ENCODE results near the gene ZBTB7B. TPM values are rescaled to one million over a fixed set of nuclear protein-coding genes. Genes with fewer than 3 reads are reported as not detected.
A peak's percentile ranks its signal among the peaks of the same experiment; 100 is the strongest.
"Not testable (repeated sequence)": the region's sequence is repeated elsewhere in the genome, so short reads cannot be mapped to it uniquely, and the experiment has no call there.

ZBTB7B gene
- total and polyA plus RNA-seq, 2 experiments from 2014 or later: 2.3 to 27.0 TPM

GRCh38 chr1:154992721-154993571 lies 9.7 kb upstream of the ZBTB7B start:
- 0 out of 2 replicates have a peak, but pooled peaks cover 3% of the 10 kb centered on the region for H3K4me1 ChIP-seq (ENCODE audit: insufficient read depth)
- in situ Hi-C loops (cut with MboI): no loop called here
- 83 to 87% methylated on average over 14 of the region's 14 CpGs for WGBS, 2 experiments (ENCODE audit: low coverage in 1 of 2, low lambda C conversion rate in 2 of 2, missing lambda C conversion rate in 2 of 2)
- no peaks in the 10 kb centered on the region for H3K9me2 ChIP-seq (ENCODE audit: insufficient read depth)
- H2AFZ ChIP-seq: no peak overlapping the region
- H3K4me2 ChIP-seq (ENCODE audit: unreplicated experiment): no peak overlapping the region
- no peaks in the 10 kb centered on the region for H3K27me3 ChIP-seq (replicated peaks; ENCODE audit: insufficient read depth)
- no peaks in the 10 kb centered on the region for H3K9me3 ChIP-seq (ENCODE audit: low read depth)
- H3K79me2 ChIP-seq (ENCODE audit: insufficient read depth): 0 out of 2 replicates have a peak, but pooled peaks cover 2% of the 10 kb centered on the region
- H3K4me3 ChIP-seq: no peak overlapping the region
- peaks cover 5% of the 10 kb centered on the region; the same call in 1 of the 2 replicates for H3F3A ChIP-seq (ENCODE audit: insufficient read depth)
- DNase-seq: peak; percentile 61
- TF ChIP-seq EZH2phosphoT487 (IDR thresholded peaks at IDR 0.05; ENCODE audit: insufficient read depth, low read depth): no peak
- no peak for TF ChIP-seq EZH2 (IDR thresholded peaks at IDR 0.05; ENCODE audit: insufficient read depth, poor library complexity, severe bottlenecking)
- H4K20me1 ChIP-seq (ENCODE audit: insufficient read depth): no peaks in the 10 kb centered on the region
- 0 out of 2 replicates have a peak, but pooled peaks cover 8% of the 10 kb centered on the region for H3K36me3 ChIP-seq (ENCODE audit: low read depth)
- H3K9ac ChIP-seq: no peak overlapping the region
- no peak overlapping the region for H3K27ac ChIP-seq

GRCh38 chr1:154993572-154994268 lies 8.9 kb upstream of the ZBTB7B start, which contains the start of gene LENEP:
LENEP (plus strand) TSS chr1:154993586; CDS start chr1:154993608, 22 bp downstream.
- H3K4me1 ChIP-seq (ENCODE audit: insufficient read depth): 0 out of 2 replicates have a peak, but pooled peaks cover 3% of the 10 kb centered on the region
- no peaks in the 10 kb centered on the region for H3K27me3 ChIP-seq (replicated peaks; ENCODE audit: insufficient read depth)
- H3K9me2 ChIP-seq (ENCODE audit: insufficient read depth): no peaks in the 10 kb centered on the region
- H3K4me2 ChIP-seq (ENCODE audit: unreplicated experiment): no peak within 1 kb of the TSS
- in situ Hi-C loops (cut with MboI): no loop called here
- peaks cover 5% of the 10 kb centered on the region; the same call in 1 of the 2 replicates for H3F3A ChIP-seq (ENCODE audit: insufficient read depth)
- DNase-seq: no peak
- 69 to 75% methylated on average over 8 of the region's 8 CpGs for WGBS, 2 experiments (ENCODE audit: low coverage in 1 of 2, low lambda C conversion rate in 2 of 2, missing lambda C conversion rate in 2 of 2)
- no peak within 1 kb of the TSS for H3K9ac ChIP-seq
- no peak within 1 kb of the TSS for H3K27ac ChIP-seq
- 0 out of 2 replicates have a peak, but pooled peaks cover 5% of the 10 kb centered on the region for H3K36me3 ChIP-seq (ENCODE audit: low read depth)
- TF ChIP-seq EZH2 (IDR thresholded peaks at IDR 0.05; ENCODE audit: insufficient read depth, poor library complexity, severe bottlenecking) (no peak), EZH2phosphoT487 (IDR thresholded peaks at IDR 0.05; ENCODE audit: insufficient read depth, low read depth) (no peak)
- H3K79me2 ChIP-seq (ENCODE audit: insufficient read depth): no peaks in the 10 kb centered on the region
- no peak within 1 kb of the TSS for H3K4me3 ChIP-seq
- no peaks in the 10 kb centered on the region for H3K9me3 ChIP-seq (ENCODE audit: low read depth)
- H2AFZ ChIP-seq: no peak within 1 kb of the TSS
- no peaks in the 10 kb centered on the region for H4K20me1 ChIP-seq (ENCODE audit: insufficient read depth)

DNA sequence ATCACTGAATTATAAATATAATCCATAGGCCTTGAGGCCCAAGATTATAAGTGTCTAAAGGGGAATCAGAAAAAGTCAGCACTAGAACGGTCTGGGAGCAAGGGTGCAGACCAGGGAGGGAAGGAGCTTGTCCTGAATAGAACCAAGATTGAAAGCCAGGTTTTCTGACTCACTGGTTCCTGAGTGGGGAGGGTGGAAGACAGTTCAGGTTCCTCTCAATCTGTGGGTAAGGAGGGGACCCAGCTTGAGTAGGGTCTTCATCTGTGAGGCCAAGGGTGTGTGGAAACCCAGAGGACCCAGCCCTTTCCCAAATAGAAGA lies 8.4 kb upstream of the ZBTB7B start:
- Histone ChIP-seq H3F3A (ENCODE audit: insufficient read depth) (peaks cover 5% of the 10 kb centered on the region; the same call in 1 of the 2 replicates), H3K9me3 (ENCODE audit: low read depth) (no peaks in the 10 kb centered on the region), H3K79me2 (ENCODE audit: insufficient read depth) (no peaks in the 10 kb centered on the region), H3K9me2 (ENCODE audit: insufficient read depth) (no peaks in the 10 kb centered on the region), H4K20me1 (ENCODE audit: insufficient read depth) (no peaks in the 10 kb centered on the region), H2AFZ (no peak overlapping the region), H3K36me3 (ENCODE audit: low read depth) (no peaks in the 10 kb centered on the region), H3K4me3 (no peak overlapping the region), H3K27me3 (replicated peaks; ENCODE audit: insufficient read depth) (no peaks in the 10 kb centered on the region), H3K27ac (no peak overlapping the region), H3K4me1 (ENCODE audit: insufficient read depth) (0 out of 2 replicates have a peak, but pooled peaks cover 3% of the 10 kb centered on the region), H3K4me2 (ENCODE audit: unreplicated experiment) (no peak overlapping the region), H3K9ac (no peak overlapping the region)
- in situ Hi-C loops (cut with MboI): no loop called here
- TF ChIP-seq EZH2phosphoT487 (IDR thresholded peaks at IDR 0.05; ENCODE audit: insufficient read depth, low read depth): no peak
- no peak for TF ChIP-seq EZH2 (IDR thresholded peaks at IDR 0.05; ENCODE audit: insufficient read depth, poor library complexity, severe bottlenecking)
- WGBS, 2 experiments (ENCODE audit: low coverage in 1 of 2, low lambda C conversion rate in 2 of 2, missing lambda C conversion rate in 2 of 2): 87 to 94% methylated on average over 1 of the region's 1 CpG
- no peak for DNase-seq

DNA sequence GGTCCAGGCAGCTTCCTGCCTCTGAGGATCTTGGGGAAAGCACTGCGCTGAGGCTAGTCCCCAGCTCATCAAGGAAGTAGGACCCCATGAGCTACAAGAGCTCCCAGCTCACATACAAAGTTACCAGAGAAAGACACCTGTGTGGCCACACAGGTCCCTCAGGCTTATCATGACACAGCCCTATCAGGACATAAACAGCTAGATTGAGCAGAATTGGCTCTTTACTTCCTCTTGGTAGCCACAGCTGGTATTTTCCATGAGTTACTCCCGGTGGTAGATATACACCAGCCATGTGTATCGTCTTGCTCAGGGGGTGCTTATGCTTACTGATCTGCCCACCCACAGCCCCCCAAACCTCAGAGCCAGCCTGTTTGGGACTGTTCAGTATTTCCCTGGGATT lies 8.0 kb upstream of the ZBTB7B start:
- no peaks in the 10 kb centered on the region for H3K9me2 ChIP-seq (ENCODE audit: insufficient read depth)
- H3K4me3 ChIP-seq: no peak overlapping the region
- in situ Hi-C loops (cut with MboI): no loop called here
- H3K9ac ChIP-seq: no peak overlapping the region
- H3F3A ChIP-seq (ENCODE audit: insufficient read depth): peaks cover 5% of the 10 kb centered on the region; the same call in 1 of the 2 replicates
- DNase-seq: no peak
- no peaks in the 10 kb centered on the region for H4K20me1 ChIP-seq (ENCODE audit: insufficient read depth)
- H3K9me3 ChIP-seq (ENCODE audit: low read depth): no peaks in the 10 kb centered on the region
- 67% methylated on average over 3 of the region's 3 CpGs for WGBS, 2 experiments (ENCODE audit: low coverage in 1 of 2, low lambda C conversion rate in 2 of 2, missing lambda C conversion rate in 2 of 2)
- H3K36me3 ChIP-seq (ENCODE audit: low read depth): no peaks in the 10 kb centered on the region
- no peak overlapping the region for H3K27ac ChIP-seq
- H3K4me2 ChIP-seq (ENCODE audit: unreplicated experiment): no peak overlapping the region
- H3K79me2 ChIP-seq (ENCODE audit: insufficient read depth): no peaks in the 10 kb centered on the region
- H2AFZ ChIP-seq: no peak overlapping the region
- TF ChIP-seq EZH2 (IDR thresholded peaks at IDR 0.05; ENCODE audit: insufficient read depth, poor library complexity, severe bottlenecking) (no peak), EZH2phosphoT487 (IDR thresholded peaks at IDR 0.05; ENCODE audit: insufficient read depth, low read depth) (no peak)
- H3K27me3 ChIP-seq (replicated peaks; ENCODE audit: insufficient read depth): no peaks in the 10 kb centered on the region
- H3K4me1 ChIP-seq (ENCODE audit: insufficient read depth): 0 out of 2 replicates have a peak, but pooled peaks cover 3% of the 10 kb centered on the region

- H3K27ac ChIP-seq: peak overlapping the region; percentile 36
- H2AFZ ChIP-seq; H3K4me2 ChIP-seq (ENCODE audit: unreplicated experiment); H3K9me3 ChIP-seq (ENCODE audit: low read depth); H3K36me3 ChIP-seq (ENCODE audit: low read depth); H3K9me2 ChIP-seq (ENCODE audit: insufficient read depth); in situ Hi-C loops (cut with MboI); H3K4me3 ChIP-seq; H3F3A ChIP-seq (ENCODE audit: insufficient read depth); H3K27me3 ChIP-seq (replicated peaks; ENCODE audit: insufficient read depth); H3K79me2 ChIP-seq (ENCODE audit: insufficient read depth); H4K20me1 ChIP-seq (ENCODE audit: insufficient read depth); H3K9ac ChIP-seq: not testable (repeated sequence)
- H3K4me1 ChIP-seq (ENCODE audit: insufficient read depth): peaks cover 10% of the 10 kb centered on the region
- DNase-seq: peak; percentile 86
- 59 to 61% methylated on average over 13 of the region's 13 CpGs for WGBS, 2 experiments (ENCODE audit: low coverage in 1 of 2, low lambda C conversion rate in 2 of 2, missing lambda C conversion rate in 2 of 2)
These were observed 7.2 kb upstream of the ZBTB7B start for GRCh38 chr1:154995301-154995983.

Data from GM23248 (cell line).